Upper lobe of left lung (tissue), 6 donors: Measurements from ENCODE around the gene DYRK1B. TPM values are rescaled to one million over a fixed set of nuclear protein-coding genes. Genes with fewer than 3 reads are reported as not detected.
A peak's percentile ranks its signal among the peaks of the same experiment; 100 is the strongest.

ENCODE experiments used
- ATAC-seq, 2 donors: fragments of 200-7000 bp; cut with Tn5 transposase; one replicate each; pipeline ENCODE4 v1.9.1; 2022; ENCODE audit warnings: mild to moderate bottlenecking in 2 of 2, moderate library complexity in 2 of 2; ENCODE audit not compliant: low FRiP score in 2 of 2
- DNase-seq, 2 donors: peaks; one replicate each; pipeline ENCODE4 v3.0.0-alpha.2; 2019 to 2020
- H3K27ac ChIP-seq, 4 donors: fragments of 200-600 bp; sonication (generic); one replicate each; pipeline ENCODE4 v1.5.1; 2016 to 2019
- H3K27me3 ChIP-seq, 4 donors: fragments of 200-600 bp; sonication (generic); one replicate each; pipeline ENCODE4 v1.5.1; 2017 to 2019
- H3K36me3 ChIP-seq, 4 donors: fragments of 200-600 bp; sonication (generic); one replicate each; pipeline ENCODE4 v1.5.1; 2016 to 2019
- H3K4me1 ChIP-seq, 4 donors: fragments of 200-600 bp; sonication (generic); one replicate each; pipeline ENCODE4 v1.5.1; 2018 to 2019
- H3K4me3 ChIP-seq, 4 donors: fragments of 200-600 bp; sonication (generic); one replicate each; pipeline ENCODE4 v1.5.1; 2017 to 2019; ENCODE audit warnings: mild to moderate bottlenecking in 2 of 4, moderate library complexity in 1 of 4
- H3K9me3 ChIP-seq, 4 donors: fragments of 200-600 bp; sonication (generic); one replicate each; pipeline ENCODE4 v1.5.1; 2018 to 2019
- CTCF ChIP-seq, 6 experiments: fragments of 450-650 bp in 4 of 6; fragments of 200-600 bp in 2 of 6; sonication (generic) in 2 of 6; IDR thresholded peaks; one replicate each; pipeline ENCODE4 v1.5.1; 2016 to 2019; ENCODE audit warnings: antibody characterized with exemption in 6 of 6
- EP300 ChIP-seq, 4 donors: sonication (generic); formaldehyde crosslinking; IDR thresholded peaks; one replicate each; pipeline ENCODE4 v1.5.1; 2017; ENCODE audit warnings: antibody characterized with exemption in 4 of 4, control low read depth in 2 of 4
- POLR2A ChIP-seq, 4 donors: fragments of 450-650 bp; IDR thresholded peaks; one replicate each; pipeline ENCODE4 v1.5.1; 2016 to 2017; ENCODE audit warnings: antibody characterized with exemption in 4 of 4, mild to moderate bottlenecking in 2 of 4
- POLR2AphosphoS5 ChIP-seq, 2 donors: sonication (generic); formaldehyde crosslinking; IDR thresholded peaks; one replicate each; pipeline ENCODE4 v1.5.1; 2017; ENCODE audit warnings: antibody characterized with exemption in 2 of 2
- WGBS, 2 donors: methylation state at CpG; one replicate each; pipeline ENCODE4 v1.1.5; 2017 to 2018; 5-methylcytosine and 5-hydroxymethylcytosine counted together
- total RNA-seq, 6 donors: library from RNA; depleted of rRNA in 4 of 6; stranded (reverse); fragments of >200 nt in 4 of 6; gene quantifications; one replicate each; pipeline versions ENCODE4 v1.1.0 to v1.2.1, GENCODE V29; 2016 to 2021
- donor health status: DM: no; HTN: no; CAD: no; lungs with moderate emphysema.
- donor health status: DM: no; HTN: yes; CAD: no; lungs with severe emphysema.

DYRK1B gene
- total RNA-seq, 6 donors from 2014 or later: 14.6 to 33.6 (median 23.2) TPM

- H3K4me3 ChIP-seq: no peak overlapping the region
- H3K9me3 ChIP-seq: no peaks in the 10 kb centered on the region
- 84 to 89% methylated on average over 2 of the region's 2 CpGs for WGBS, 2 donors
- DNase-seq: no peak
- TF ChIP-seq POLR2AphosphoS5 (IDR thresholded peaks at IDR 0.05) (no peak), CTCF (IDR thresholded peaks at IDR 0.05) (no peak), POLR2A (IDR thresholded peaks at IDR 0.05) (no peak), EP300 (IDR thresholded peaks at IDR 0.05) (no peak)
- no peaks in the 10 kb centered on the region for H3K4me1 ChIP-seq
- H3K36me3 ChIP-seq: no peaks in the 10 kb centered on the region
- H3K27me3 ChIP-seq: no peaks in the 10 kb centered on the region
- no peak for ATAC-seq
- H3K27ac ChIP-seq: no peak overlapping the region
Measured at GRCh38 chr19:39864118-39864517, 30.2 kb upstream of the DYRK1B start.

- DNase-seq: no peak
- 70 to 80% methylated on average over 11 of the region's 11 CpGs for WGBS, 2 donors
- H3K27me3 ChIP-seq: no peaks in the 10 kb centered on the region
- ATAC-seq: peak in 1 of 2 donors; percentile 91
- no peak overlapping the region for H3K4me3 ChIP-seq
- no peaks in the 10 kb centered on the region for H3K9me3 ChIP-seq
- no peak overlapping the region for H3K27ac ChIP-seq
- no peak for TF ChIP-seq POLR2AphosphoS5 (IDR thresholded peaks at IDR 0.05)
- no peak for TF ChIP-seq EP300 (IDR thresholded peaks at IDR 0.05)
- no peak for TF ChIP-seq CTCF (IDR thresholded peaks at IDR 0.05)
- TF ChIP-seq POLR2A (IDR thresholded peaks at IDR 0.05): no peak
- H3K36me3 ChIP-seq: no peaks in the 10 kb centered on the region
- no peaks in the 10 kb centered on the region for H3K4me1 ChIP-seq
Measured at GRCh38 chr19:39858541-39858940, 24.6 kb upstream of the DYRK1B start.

GRCh38 chr19:39852882-39853281, 18.9 kb upstream of the DYRK1B start:
- H3K27me3 ChIP-seq: no peaks in the 10 kb centered on the region
- H3K4me1 ChIP-seq: no peaks in the 10 kb centered on the region
- no peaks in the 10 kb centered on the region for H3K9me3 ChIP-seq
- no peak overlapping the region for H3K27ac ChIP-seq
- 90 to 92% methylated on average over 6 to 7 of the region's 7 CpGs for WGBS, 2 donors
- ATAC-seq (no peak), DNase-seq (no peak)
- no peak for TF ChIP-seq POLR2A (IDR thresholded peaks at IDR 0.05)
- no peak for TF ChIP-seq CTCF (IDR thresholded peaks at IDR 0.05)
- no peak for TF ChIP-seq EP300 (IDR thresholded peaks at IDR 0.05)
- no peak for TF ChIP-seq POLR2AphosphoS5 (IDR thresholded peaks at IDR 0.05)
- H3K4me3 ChIP-seq: no peak overlapping the region
- no peaks in the 10 kb centered on the region for H3K36me3 ChIP-seq

- no peaks in the 10 kb centered on the region for H3K9me3 ChIP-seq
- ATAC-seq (no peak), DNase-seq (no peak)
- TF ChIP-seq EP300 (IDR thresholded peaks at IDR 0.05) (no peak), POLR2A (IDR thresholded peaks at IDR 0.05) (no peak), POLR2AphosphoS5 (IDR thresholded peaks at IDR 0.05) (no peak), CTCF (IDR thresholded peaks at IDR 0.05) (no peak)
- no peaks in the 10 kb centered on the region for H3K27me3 ChIP-seq
- no peak overlapping the region for H3K27ac ChIP-seq
- no peaks in the 10 kb centered on the region for H3K36me3 ChIP-seq
- H3K4me1 ChIP-seq: peaks cover 0 to 10% (median 7%) of the 10 kb centered on the region in 4 donors
- H3K4me3 ChIP-seq: no peak overlapping the region
- WGBS, 2 donors: 93 to 95% methylated on average over 2 of the region's 2 CpGs
Measured at GRCh38 chr19:39850892-39851291, 16.9 kb upstream of the DYRK1B start.

GRCh38 chr19:39848392-39848791, 14.4 kb upstream of the DYRK1B start:
- H3K4me3 ChIP-seq: no peak overlapping the region
- ATAC-seq (no peak), DNase-seq (no peak)
- H3K27me3 ChIP-seq: no peaks in the 10 kb centered on the region
- no peak overlapping the region for H3K27ac ChIP-seq
- no peak for TF ChIP-seq POLR2A (IDR thresholded peaks at IDR 0.05)
- no peak for TF ChIP-seq CTCF (IDR thresholded peaks at IDR 0.05)
- TF ChIP-seq POLR2AphosphoS5 (IDR thresholded peaks at IDR 0.05): no peak
- no peak for TF ChIP-seq EP300 (IDR thresholded peaks at IDR 0.05)
- no peaks in the 10 kb centered on the region for H3K36me3 ChIP-seq
- H3K9me3 ChIP-seq: no peaks in the 10 kb centered on the region
- 94 to 96% methylated on average over 4 of the region's 4 CpGs for WGBS, 2 donors
- peaks cover 16 to 34% (median 25%) of the 10 kb centered on the region in 4 donors for H3K4me1 ChIP-seq
